Vagina (tissue), 2 donors: ENCODE data around the gene PAPPA.

Source experiments
- CTCF ChIP-seq, 3 experiments: fragments of 450-650 bp in 2 of 3; fragments of 200-600 bp in 1 of 3; sonication (generic) in 1 of 3; IDR thresholded peaks; one replicate each; pipeline ENCODE4 v1.5.1; 2017 to 2019; ENCODE audit warnings: antibody characterized with exemption in 3 of 3, mild to moderate bottlenecking in 2 of 3, moderate library complexity in 2 of 3
- POLR2A ChIP-seq, 2 donors: fragments of 450-650 bp; IDR thresholded peaks; one replicate each; pipeline ENCODE4 v1.6.1; 2017; ENCODE audit warnings: antibody characterized with exemption in 2 of 2, mild to moderate bottlenecking in 2 of 2, moderate library complexity in 2 of 2
- POLR2AphosphoS5 ChIP-seq, 2 donors: sonication (generic); formaldehyde crosslinking; IDR thresholded peaks; one replicate each; pipeline ENCODE4 v1.9.0; 2017; ENCODE audit warnings: antibody characterized with exemption in 2 of 2, mild to moderate bottlenecking in 2 of 2, low read depth in 1 of 2; ENCODE audit not compliant: insufficient read depth in 1 of 2

- TF ChIP-seq CTCF (IDR thresholded peaks at IDR 0.05) (no peak), POLR2AphosphoS5 (IDR thresholded peaks at IDR 0.05; ENCODE audit: insufficient read depth in 1 of 2, low read depth in 1 of 2) (no peak), POLR2A (IDR thresholded peaks at IDR 0.05) (no peak)
Measured at GRCh38 chr9:116368680-116369079, 215.1 kb downstream of the PAPPA start.
